IMR-90 (cell line): ENCODE measurements around the gene B4GALNT2. TPM values are rescaled to one million over a fixed set of nuclear protein-coding genes. Genes with fewer than 3 reads are reported as not detected.

Experiments used
- ATAC-seq: fragments of 200-7000 bp; cut with Tn5 transposase; 2 replicates; pipeline ENCODE4 v1.9.1; 2020; ENCODE audit warnings: low read depth, mild to moderate bottlenecking, moderate library complexity
- BruUV-seq: library from RNA; stranded (reverse); fragments of 400-500 nt; replicated peaks from 2 replicates; lab custom pipeline; 2021; lab: Mats Ljungman, UMichigan
- CTCF ChIA-PET: fragments of 300-600 bp; formaldehyde crosslinking; extraction: SDS; loops from one replicate; lab custom pipeline; 2021; ENCODE audit warnings: antibody characterized with exemption; lab: Yijun Ruan, JAX
- POLR2A ChIA-PET: fragments of 300-600 bp; sonication (Branson Sonifier 250); formaldehyde crosslinking; loops from one replicate; lab custom pipeline; 2022; ENCODE audit warnings: antibody characterized with exemption; ENCODE audit not compliant: unreplicated experiment; lab: Charles Lee
- DNase-seq: peaks from one replicate; pipeline ENCODE4 v3.0.0; 2013
- H2AFZ ChIP-seq: replicated peaks from 2 replicates; pipeline ENCODE3; 2013; ENCODE audit warnings: low read length, mild to moderate bottlenecking; ENCODE audit not compliant: poor library complexity
- H2AK5ac ChIP-seq: 2 replicates; pipeline ENCODE4 v1.6.1; 2013; ENCODE audit warnings: low read depth, low read length, inconsistent platforms
- H2AK9ac ChIP-seq: replicated peaks from 2 replicates; pipeline ENCODE3; 2013; ENCODE audit warnings: mild to moderate bottlenecking, low read depth, low read length, moderate library complexity; ENCODE audit not compliant: poor library complexity
- H2BK120ac ChIP-seq: 2 replicates; pipeline ENCODE4 v1.6.1; 2013; ENCODE audit warnings: low read depth, low read length, inconsistent platforms
- H2BK15ac ChIP-seq: 3 replicates; pipeline ENCODE4 v1.6.1; 2013; ENCODE audit warnings: low read depth, low read length, inconsistent platforms
- H2BK20ac ChIP-seq: 2 replicates; pipeline ENCODE4 v1.6.1; 2013; ENCODE audit warnings: low read depth, mild to moderate bottlenecking, inconsistent platforms, low read length, moderate library complexity
- H2BK5ac ChIP-seq: 2 replicates; pipeline ENCODE4 v1.6.1; 2013; ENCODE audit warnings: mild to moderate bottlenecking, low read depth, low read length, inconsistent platforms; ENCODE audit not compliant: poor library complexity, severe bottlenecking
- H3K14ac ChIP-seq: replicated peaks from 2 replicates; pipeline ENCODE4 v1.6.1; 2013; ENCODE audit warnings: low read depth, low read length, inconsistent platforms
- H3K18ac ChIP-seq: 2 replicates; pipeline ENCODE4 v1.6.1; 2013; ENCODE audit warnings: low read depth, low read length, control low read depth
- H3K23ac ChIP-seq: 2 replicates; pipeline ENCODE4 v1.6.1; 2013; ENCODE audit warnings: low read depth, low read length, inconsistent platforms
- H3K27ac ChIP-seq: 2 replicates; pipeline ENCODE4 v1.5.1; 2013; ENCODE audit warnings: mild to moderate bottlenecking, control low read depth, low read length; ENCODE audit not compliant: insufficient read depth
- H3K27me3 ChIP-seq: 2 replicates; pipeline ENCODE4 v1.6.1; 2013; ENCODE audit warnings: low read length; ENCODE audit not compliant: control insufficient read depth, insufficient read depth
- H3K36me3 ChIP-seq: 2 replicates; pipeline ENCODE4 v1.6.1; 2013; ENCODE audit warnings: low read length, mixed read lengths; ENCODE audit not compliant: control insufficient read depth, insufficient read depth
- H3K4ac ChIP-seq: 2 replicates; pipeline ENCODE4 v1.6.1; 2013; ENCODE audit warnings: low read depth, low read length, inconsistent platforms
- H3K4me1 ChIP-seq: 2 replicates; pipeline ENCODE4 v1.6.1; 2013; ENCODE audit warnings: low read length, mixed read lengths; ENCODE audit not compliant: control insufficient read depth, insufficient read depth
- H3K4me2 ChIP-seq: 2 replicates; pipeline ENCODE4 v1.6.1; 2013; ENCODE audit warnings: low read depth, mild to moderate bottlenecking, control low read depth, low read length, moderate library complexity
- H3K4me3 ChIP-seq: 2 replicates; pipeline ENCODE4 v1.5.1; 2013; ENCODE audit warnings: low read depth, mild to moderate bottlenecking, control low read depth, low read length, moderate library complexity; ENCODE audit not compliant: insufficient read depth
- H3K56ac ChIP-seq: 2 replicates; pipeline ENCODE4 v1.6.1; 2013; ENCODE audit warnings: low read length, inconsistent platforms; ENCODE audit not compliant: insufficient read depth; ENCODE audit errors: extremely low read depth
- H3K79me1 ChIP-seq, 2 experiments: 2 replicates each; pipeline ENCODE4 v1.6.1; 2013; ENCODE audit warnings: low read length in 2 of 2, inconsistent platforms in 1 of 2, low read depth in 1 of 2
- H3K9ac ChIP-seq: 2 replicates; pipeline ENCODE4 v1.6.1; 2013; ENCODE audit warnings: low read depth, low read length, control low read depth
- H3K9me1 ChIP-seq: 2 replicates; pipeline ENCODE4 v1.6.1; 2013; ENCODE audit warnings: low read length, inconsistent platforms; ENCODE audit not compliant: insufficient read depth
- H3K9me3 ChIP-seq: 2 replicates; pipeline ENCODE4 v1.6.1; 2013; ENCODE audit warnings: low read length; ENCODE audit not compliant: control insufficient read depth, insufficient read depth
- H4K20me1 ChIP-seq: 2 replicates; pipeline ENCODE4 v1.6.1; 2013; ENCODE audit warnings: low read length, inconsistent platforms; ENCODE audit not compliant: insufficient read depth
- H4K5ac ChIP-seq: 2 replicates; pipeline ENCODE4 v1.6.1; 2013; ENCODE audit warnings: mild to moderate bottlenecking, low read depth, low read length, control low read depth
- H4K8ac ChIP-seq, 2 experiments: 2 replicates each; pipeline ENCODE4 v1.6.1; 2013; ENCODE audit warnings: low read depth in 2 of 2, low read length in 2 of 2, control low read depth in 1 of 2, inconsistent platforms in 1 of 2
- H4K91ac ChIP-seq: 2 replicates; pipeline ENCODE4 v1.6.1; 2013; ENCODE audit warnings: low read depth, low read length, inconsistent platforms; ENCODE audit not compliant: insufficient read depth
- FOS ChIP-seq: fragments of 150-350 bp; IDR thresholded peaks from 2 replicates; pipeline ENCODE4 v1.6.1; 2016; ENCODE audit warnings: low read depth, low read length
- WGBS, 2 experiments: methylation state at CpG; one replicate each; pipeline versions ENCODE4 v1.1.5 to v1.1.7; 2013; ENCODE audit warnings: missing lambda C conversion rate in 2 of 2; ENCODE audit not compliant: insufficient read length in 1 of 2; ENCODE audit errors: extremely low coverage in 2 of 2; 5-methylcytosine and 5-hydroxymethylcytosine counted together
- dilution Hi-C: fragments of 300-500 bp; cut with HindIII; formaldehyde crosslinking; loops from one replicate; pipeline ENCODE4 v1.14.3; 2018; ENCODE audit warnings: low sequenced_read_pairs; ENCODE audit not compliant: unreplicated experiment
- in situ Hi-C: fragments of 300-500 bp; cut with MboI; formaldehyde crosslinking; loops from 3 replicates; pipeline ENCODE4 v1.14.3; 2019; ENCODE audit warnings: low sequenced_read_pairs, inconsistent platforms, mixed read lengths
- intact Hi-C: fragments of 100-400 bp; cut with micrococcal nuclease; formaldehyde crosslinking; loops from 2 replicates; pipeline ENCODE4 v1.10.0; 2022
- polyA plus RNA-seq, 3 experiments: library from polyadenylated mRNA; depleted of rRNA; stranded (reverse); fragments of >200 nt; gene quantifications; 2 replicates each; pipeline ENCODE4 v1.2.3, GENCODE V29; 2012; ENCODE audit warnings: low replicate concordance in 1 of 3
- total RNA-seq: library from RNA; depleted of rRNA; stranded (reverse); fragments of >200 nt; gene quantifications from 2 replicates; pipeline ENCODE4 v1.2.3, GENCODE V29; 2012

The B4GALNT2 gene
- total and polyA plus RNA-seq, 2 of the 4 experiments (the other 2 are of a cell fraction) = not detected

- BruUV-seq = no TSS peak
- in situ Hi-C loops (no loop called here), intact Hi-C loops (no loop called here), dilution Hi-C loops (no loop called here)
- Histone ChIP-seq H3K4me1 (peaks cover 2% of the 10 kb centered on the region), H3K9me3 (no peaks in the 10 kb centered on the region), H2AK9ac (no peak overlapping the region), H2AFZ (no peak overlapping the region), H4K5ac (no peak overlapping the region), H3K9ac (no peak overlapping the region), H2AK5ac (no peak overlapping the region), H3K36me3 (no peaks in the 10 kb centered on the region), H3K27ac (no peak overlapping the region), H3K18ac (no peak overlapping the region), H2BK20ac (no peak overlapping the region), H3K4me3 (no peak overlapping the region), H3K14ac (no peak overlapping the region), H3K4me2 (no peak overlapping the region), H3K9me1 (peaks cover 10% of the 10 kb centered on the region), H3K27me3 (peaks cover 11% of the 10 kb centered on the region; the same call in 1 of the 2 replicates), H2BK5ac (no peak overlapping the region), H2BK15ac (no peak overlapping the region), H4K91ac (no peak overlapping the region), H4K20me1 (no peaks in the 10 kb centered on the region), H2BK120ac (no peak overlapping the region), H3K56ac (no peak overlapping the region), H4K8ac (no peak overlapping the region), H3K79me1 (no peaks in the 10 kb centered on the region), H3K4ac (no peak overlapping the region), H3K23ac (no peak overlapping the region)
- POLR2A ChIA-PET = no interaction called here
- DNase-seq (peak; percentile 28), ATAC-seq (peak; percentile 53)
- CTCF ChIA-PET = interaction anchor here (0.5 to 1.8 kb wide), 2 partner anchors 23 to 89 kb away, joined by 3 to 8 read pairs; no protein-coding TSS in a partner anchor
- 100% methylated on average over 2 of the region's 2 CpGs; no CpG with 5 or more reads in 1 of the 2 experiments for WGBS, 2 experiments
- no peak for TF ChIP-seq FOS
Measured at GRCh38 chr17:49204516-49204915, 71.9 kb downstream of the B4GALNT2 start.
